NCI-H1436 treated with DMSO at 0.1 percent for 48 hours (cell line): ENCODE results near the gene MIA.
"Not testable (repeated sequence)": the region's sequence is repeated elsewhere in the genome, so short reads cannot be mapped to it uniquely, and the experiment has no call there.

Source experiments
- DNase-seq: peaks from one replicate; lab custom pipeline; 2025; lab: John Stamatoyannopoulos, UW

The MIA gene

DNA sequence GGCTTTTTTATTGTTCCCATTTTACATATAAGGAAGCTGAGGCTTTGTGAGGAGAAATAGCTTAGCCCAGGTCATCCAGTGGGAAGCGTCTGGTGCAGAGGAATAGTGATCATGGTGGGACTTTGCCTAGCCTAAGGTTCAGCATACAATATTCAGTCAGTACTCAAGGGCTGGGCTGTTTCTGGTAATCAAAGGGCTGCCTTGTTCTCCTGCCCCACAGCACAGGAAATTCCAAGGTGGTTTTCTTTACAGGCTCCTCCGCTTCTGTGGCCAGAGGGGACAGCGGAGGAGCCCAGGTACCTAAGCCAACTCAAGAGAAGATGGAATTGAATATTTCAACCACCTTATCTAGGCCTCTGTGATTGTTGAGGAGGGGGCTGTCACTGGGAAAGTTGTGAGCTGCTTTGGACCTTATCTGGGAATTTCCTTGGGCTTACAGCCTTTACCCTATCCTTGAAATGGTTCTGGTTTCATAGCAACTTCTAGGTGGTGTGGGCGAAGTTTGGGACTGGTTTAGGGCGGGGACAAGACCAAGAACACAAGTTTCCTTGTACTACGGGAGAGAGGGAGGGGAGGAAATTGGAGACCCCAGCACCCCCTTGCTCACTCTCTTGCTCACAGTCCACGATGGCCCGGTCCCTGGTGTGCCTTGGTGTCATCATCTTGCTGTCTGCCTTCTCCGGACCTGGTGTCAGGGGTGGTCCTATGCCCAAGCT, at the start of gene MIA:
TSS of gene MIA (plus strand) at position 606 of the 716 bp plus-strand sequence. CDS start at position 628, 22 bp downstream.
- no peak for DNase-seq

DNA sequence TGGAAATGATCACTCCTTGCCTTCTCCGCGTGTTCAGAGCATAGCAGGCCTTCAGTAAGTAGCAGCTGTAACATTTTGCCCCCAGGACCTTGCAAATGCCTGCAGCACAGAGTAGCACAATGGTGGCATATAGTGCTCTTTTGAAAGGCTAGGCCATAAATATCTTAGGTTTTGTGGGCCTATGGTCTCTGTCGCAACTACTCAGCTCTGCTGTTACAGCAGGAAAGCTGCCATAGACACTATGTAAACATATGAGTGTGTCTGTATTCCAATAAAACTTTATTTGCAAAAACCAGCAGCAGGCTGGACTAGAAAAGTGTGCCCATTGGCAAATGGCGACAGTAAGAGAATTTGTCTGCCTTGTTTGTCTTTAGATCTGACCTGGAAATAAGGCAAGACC, 49.0 kb upstream of the MIA start:
- no peak for DNase-seq

DNA sequence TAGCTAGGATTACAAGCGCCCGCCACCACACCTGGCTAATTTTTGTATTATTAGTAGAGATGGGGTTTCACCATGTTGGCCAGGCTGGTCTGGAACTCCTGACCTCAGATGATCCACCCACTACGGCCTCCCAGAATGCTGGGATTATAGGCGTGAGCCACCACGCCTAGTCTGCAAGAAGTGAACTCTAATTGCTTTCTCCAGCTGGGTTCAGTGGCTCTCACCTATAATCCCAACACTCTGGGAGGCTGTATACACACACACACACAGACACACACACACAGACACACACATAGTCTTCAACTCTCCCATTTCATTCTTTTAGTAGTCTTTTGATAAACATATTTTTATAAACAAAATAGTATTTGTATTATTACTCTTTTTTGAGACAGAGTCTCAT, 45.3 kb upstream of the MIA start:
- not testable (repeated sequence) for DNase-seq

DNA sequence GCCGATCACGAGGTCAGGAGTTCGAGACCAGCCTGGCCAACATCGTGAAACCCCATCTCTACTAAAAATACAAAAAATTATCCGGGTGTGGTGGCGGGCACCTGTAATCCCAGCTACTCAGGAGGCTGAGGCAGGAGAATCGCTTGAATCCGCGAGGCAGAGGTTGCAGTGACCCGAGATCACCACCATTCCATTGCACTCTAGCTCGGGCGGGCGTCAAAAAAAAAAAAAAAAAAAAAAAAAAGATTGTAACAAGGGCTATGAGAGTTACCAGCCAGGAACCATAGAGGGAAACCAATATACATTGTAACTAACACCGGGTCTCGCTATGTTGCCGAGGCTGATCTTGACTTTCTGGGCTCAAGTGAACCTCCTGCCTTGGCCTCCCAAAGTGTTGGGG, 43.0 kb upstream of the MIA start:
- DNase-seq: not testable (repeated sequence)

DNA sequence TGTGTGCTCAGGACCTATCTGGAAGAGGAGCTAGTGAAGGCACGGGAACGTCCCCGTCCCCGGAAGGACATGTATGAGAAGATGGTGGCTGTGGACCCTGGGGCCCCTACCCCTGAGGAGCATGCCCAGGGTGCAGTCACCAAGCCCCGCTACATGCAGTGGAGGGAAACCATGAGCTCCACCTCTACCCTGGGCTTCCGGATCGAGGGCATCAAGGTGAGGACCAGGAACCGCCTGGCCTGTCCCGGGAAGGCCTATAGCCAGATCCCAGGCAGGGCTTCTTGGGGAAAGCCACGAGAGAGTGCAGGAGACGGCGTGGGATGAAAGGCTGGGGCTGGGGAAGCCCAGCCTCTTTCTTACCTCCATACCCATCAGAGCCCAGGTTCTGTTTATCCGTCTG, 42.2 kb upstream of the MIA start:
- DNase-seq: no peak

DNA sequence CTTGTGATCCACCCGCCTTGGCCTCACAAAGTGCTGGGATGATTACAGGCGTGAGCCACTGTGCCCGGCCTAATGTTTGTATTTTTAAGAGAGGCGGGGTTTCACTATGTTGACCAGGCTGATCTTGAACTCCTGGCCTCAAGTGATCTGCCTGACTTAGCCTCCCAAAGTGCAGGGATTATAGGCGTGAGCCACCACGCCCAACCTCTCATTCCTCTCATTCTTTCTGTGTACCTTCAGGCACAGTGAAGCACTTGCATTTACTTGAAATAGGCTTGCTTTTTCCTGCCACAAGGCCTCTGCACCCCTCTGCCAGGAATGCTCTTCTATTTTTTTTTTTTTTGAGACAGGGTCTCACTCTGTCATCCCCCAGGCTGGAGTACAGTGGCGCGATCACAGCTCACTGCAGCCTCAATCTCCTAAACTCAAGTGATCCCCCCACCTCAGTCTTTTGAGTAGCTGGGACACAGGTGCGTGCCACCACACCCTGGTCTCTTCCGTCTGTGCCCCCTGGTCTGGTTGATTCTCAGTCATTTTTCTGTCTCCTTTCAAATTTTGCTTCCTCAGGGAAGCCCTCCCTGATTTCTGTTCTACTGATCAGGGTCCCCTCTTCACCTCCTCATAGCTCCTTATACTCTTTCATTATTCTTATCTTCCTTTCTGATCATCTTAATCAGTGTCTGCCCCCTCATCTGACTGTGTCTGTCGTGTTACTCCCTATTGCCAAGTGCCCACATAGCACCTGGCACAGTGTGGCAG, 40.1 kb upstream of the MIA start:
- no peak for DNase-seq

DNA sequence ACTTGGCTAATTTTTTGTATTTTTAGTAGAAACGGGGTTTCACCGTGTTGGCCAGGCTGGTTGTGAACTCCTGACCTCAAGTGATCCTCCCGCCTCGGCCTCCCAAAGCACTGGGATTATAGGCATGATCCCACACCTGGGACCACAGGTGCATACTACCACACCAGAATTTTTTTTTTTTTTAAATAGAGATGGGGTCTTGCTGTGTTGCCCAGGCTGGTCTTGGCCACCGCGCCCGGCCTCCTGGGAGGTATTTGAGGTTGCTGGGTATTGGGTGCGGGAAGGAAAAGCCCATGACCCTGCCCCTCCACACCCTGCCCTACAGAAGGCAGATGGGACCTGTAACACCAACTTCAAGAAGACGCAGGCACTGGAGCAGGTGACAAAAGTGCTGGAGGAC, 38.7 kb upstream of the MIA start:
- no peak for DNase-seq

DNA sequence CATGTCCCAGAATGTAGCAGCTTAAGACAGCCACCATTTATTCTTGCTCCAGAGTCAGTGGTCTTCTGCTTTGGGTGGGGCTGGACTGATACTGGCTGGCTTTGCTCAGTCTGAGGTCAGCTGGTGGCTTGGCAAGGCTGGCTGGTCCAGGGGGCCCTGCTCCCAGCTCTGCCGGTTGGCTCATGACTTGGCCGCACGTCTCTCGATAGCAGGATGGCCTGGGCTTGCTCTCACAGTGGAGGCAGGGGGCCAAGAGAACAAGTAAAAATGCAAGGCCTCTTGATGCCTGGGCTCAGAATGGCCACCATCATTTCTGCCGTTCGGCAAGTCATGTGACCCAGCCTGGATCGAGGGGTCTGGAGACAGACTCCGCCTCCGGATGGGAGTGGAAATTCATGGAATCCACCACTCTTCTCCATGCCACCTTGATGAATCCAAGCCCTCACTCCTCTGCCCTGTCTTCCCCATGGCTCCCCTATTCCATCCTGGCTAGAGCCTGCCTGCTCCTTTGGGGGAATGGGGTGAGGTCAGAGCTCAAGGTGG, 38.1 kb upstream of the MIA start:
- no peak for DNase-seq

DNA sequence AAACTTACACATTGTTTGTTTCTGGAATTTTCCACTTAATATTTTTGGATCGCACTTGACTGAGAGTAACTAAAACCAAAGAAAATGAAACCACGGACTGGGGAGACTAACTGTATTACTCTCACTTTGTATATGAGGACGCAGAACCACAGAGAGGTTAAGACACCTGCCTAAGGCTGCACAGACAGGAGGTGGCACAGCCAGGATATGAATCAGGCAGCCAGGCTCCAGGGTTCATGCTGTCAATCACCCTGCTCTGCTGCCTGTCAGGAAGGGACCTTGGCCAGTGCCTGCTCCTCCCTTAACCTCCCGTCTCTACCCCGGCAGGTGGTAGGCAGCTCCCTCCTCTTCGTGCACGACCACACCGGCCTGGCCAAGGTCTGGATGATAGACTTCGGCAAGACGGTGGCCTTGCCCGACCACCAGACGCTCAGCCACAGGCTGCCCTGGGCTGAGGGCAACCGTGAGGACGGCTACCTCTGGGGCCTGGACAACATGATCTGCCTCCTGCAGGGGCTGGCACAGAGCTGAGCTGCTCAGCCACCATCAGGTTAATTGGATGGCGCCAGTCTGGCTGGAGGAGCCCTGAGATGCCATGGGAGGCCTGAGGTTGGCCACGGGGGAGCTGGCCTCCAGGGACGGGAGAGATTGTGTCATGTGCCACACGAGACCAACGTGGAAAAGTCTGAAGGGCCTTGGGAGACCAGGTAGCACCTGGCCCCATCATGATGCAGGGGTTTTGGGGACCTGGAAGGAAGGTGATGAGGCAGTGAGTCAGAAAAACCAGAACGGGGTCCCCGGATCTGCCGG, 36.1 kb upstream of the MIA start:
- no peak for DNase-seq

DNA sequence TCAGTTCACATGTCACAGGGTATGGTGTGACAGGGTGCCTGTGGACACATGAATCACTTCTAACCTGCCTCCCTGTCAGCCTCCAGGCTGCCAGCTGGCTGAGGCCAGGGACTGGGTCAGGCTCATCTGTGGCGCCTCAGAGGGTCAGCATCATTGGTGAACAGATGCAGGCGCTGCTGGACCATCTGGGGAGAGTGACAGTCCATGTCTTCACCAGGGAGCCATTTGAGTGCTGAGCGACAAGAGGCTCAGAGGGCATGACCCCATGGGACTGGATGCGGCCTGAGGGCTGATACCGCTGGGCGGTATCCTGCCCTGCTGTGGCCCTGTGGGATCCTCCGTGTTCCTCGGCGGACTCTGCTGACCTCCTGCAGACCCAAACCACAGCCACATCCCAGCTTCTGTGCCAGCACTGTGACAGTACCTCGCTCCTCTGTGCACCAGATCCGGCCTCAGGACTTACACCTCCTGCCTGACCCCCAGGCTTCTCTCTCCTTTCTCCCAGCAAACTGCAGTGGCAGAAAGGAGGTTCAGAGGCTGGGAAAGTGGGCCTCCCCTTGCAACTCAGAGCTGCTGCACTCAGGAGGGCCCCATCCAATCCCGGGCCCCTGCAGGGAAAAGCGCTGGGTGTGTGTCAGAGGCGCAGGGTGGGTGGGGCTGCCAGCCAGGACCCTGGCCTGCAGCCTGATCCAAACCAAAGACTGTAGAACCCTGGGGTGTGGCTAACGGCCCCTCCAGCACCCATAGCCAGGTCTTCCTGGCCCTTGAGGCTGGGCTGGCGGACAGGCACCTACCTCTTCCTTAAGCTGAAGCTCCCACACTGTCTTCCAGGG, 35.2 kb upstream of the MIA start:
- DNase-seq: no peak

DNA sequence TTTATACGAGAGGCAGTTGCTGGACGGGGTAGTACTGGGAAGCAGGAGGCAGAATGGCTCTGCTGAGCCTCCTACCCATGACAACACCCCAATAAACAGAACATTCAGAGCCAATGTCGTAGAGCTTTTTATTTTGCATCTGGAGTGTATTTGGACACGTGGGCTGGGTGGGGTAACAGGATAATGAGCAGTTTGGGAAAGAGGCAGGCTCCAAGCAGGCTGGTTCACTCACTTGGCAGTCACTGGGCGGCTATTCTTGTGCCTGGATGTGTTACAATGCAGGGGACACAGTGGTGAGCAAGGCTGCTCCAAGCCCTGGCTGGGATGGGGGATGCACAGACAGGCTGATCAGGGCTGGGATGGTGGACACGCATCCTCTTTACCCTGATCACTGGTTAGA, 34.6 kb upstream of the MIA start:
- DNase-seq: no peak

DNA sequence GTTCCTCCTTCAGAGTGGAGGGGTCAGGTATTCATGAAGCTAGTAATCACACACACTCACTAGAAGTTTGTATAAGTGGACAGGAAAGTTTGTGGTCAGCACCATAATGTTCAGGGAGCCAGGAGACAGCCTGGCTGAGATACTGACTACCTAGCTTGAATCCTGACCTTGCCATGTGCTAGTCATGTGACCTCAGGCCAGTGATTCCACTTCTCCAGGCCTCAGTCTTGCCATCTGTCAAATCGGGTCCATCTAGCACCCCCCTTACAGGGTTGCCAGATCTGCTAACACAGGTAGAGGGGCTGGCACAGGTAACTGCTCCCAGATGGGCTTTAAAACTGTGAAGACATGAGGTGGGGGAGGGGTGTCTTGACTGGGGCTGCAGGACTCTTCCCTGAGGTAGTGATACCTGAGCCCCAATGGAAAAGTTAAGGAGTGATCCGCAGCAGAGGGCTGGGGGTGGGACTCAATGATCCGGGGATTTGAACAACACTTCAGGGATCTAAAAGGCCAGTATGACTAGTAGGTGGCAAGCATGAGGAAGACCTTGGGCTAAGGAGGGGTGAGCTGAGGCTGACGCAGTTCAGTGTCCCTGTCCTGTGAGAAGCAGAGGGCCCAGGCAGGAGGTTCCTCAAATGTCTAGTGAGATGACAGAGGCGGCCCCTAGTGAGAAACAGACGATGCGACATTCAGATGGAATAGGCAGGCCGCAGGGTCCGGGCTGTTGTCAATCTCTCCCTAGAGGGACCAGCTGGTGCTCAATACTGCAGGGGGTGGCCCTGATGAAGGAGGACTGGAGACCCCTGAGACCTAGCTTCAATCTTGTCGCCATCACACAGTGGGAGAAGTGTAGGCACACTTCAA, 33.6 kb upstream of the MIA start:
- no peak for DNase-seq

DNA sequence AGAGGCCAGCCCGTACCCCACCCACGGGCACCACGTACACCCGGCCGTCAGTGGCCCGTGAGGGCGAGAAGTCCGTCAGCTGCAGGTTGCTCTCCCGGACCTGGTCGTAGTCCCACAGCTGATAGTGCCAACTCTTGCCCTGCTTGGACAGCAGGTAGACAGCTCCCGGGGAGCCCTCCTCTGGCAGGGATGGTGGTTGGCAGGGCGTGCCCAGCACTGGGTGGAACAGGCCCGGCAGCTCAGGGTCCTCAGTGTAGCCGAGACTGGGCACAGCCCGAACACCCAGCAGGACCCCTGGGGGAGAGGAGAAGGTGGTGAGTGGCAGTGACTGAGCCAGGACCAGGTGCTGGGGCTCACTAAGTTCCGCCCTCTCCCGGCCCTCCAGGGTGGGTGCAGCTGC, 32.8 kb upstream of the MIA start:
- DNase-seq: no peak

DNA sequence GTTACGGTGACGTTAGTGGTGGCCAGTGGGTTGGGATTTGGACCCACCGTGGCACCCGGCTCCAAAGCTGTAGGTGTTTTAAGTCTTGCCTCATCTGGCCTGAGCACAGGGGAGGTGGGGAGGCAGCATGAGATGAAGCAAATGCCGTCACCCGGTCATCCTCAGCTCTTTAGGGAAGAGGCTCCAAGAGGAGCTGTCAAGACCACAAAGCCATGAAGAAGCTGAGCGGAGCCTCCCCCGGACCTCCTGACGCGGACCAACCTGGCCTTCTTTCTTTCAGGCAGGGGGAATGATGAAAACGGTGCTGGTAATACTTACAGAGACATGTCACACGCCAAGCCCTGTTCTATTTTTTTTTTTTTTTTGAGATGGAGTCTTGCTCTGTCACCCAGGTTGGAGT, 32.4 kb upstream of the MIA start:
- no peak for DNase-seq

DNA sequence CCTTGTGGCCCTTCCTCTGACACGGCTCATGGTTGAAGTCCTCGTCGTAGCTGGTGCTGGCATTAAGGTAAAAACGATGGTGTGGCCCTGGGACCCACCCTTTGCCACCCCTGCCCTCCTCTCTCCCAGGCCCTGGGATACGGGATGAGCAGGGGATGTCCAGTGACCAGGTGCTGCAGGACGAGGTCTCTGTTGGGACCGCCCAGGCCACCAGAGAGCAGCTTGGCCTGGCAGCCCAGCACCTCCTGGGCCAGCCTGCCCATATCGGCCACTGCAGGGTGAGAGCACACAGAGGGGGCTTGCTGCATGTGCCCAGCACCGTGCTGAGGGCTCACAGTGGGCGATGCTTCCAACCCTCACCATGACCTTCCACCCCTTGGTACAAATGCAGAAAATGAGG, 31.4 kb upstream of the MIA start:
- no peak for DNase-seq

DNA sequence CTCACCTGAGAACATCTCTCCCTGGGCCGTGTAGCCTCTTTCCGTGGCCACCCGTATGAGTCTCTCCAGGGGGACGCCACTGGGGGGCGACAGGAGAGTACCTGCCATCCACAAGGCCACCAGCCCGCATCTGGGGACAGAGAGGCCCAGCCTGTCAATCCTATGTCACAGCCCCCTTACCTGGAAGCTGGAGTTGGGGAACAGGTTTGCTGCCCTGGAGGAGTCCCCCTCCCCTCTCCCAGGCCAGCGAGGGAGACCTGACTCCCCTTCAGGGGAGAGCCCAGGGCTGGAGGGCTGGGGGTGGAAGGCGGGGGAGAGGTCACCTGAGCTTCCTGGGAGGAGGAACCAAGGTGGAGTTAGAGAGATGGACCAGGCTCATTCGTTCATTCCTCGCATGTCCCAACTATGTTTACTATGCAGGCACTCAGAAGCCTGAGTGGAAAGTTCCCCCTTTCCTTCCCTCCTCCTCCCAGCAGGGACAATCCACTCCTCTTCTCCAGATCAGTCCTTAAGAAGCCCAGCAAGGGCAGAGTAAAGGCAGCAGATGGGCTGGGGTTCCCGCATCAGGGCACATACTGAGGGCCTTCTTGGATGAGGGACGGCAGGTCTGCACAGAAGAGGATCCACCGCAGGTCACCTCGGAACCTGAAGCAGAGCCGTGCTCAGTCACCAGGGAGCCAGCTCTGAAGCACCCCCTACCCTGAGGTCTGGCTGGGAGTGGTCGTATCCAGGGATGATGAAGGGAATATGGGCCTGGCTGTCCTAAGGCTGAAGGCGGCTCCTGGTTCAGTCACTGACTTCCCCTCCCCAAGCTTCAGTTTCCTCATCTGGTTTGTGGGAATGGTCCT, 30.5 kb upstream of the MIA start:
- no peak for DNase-seq

DNA sequence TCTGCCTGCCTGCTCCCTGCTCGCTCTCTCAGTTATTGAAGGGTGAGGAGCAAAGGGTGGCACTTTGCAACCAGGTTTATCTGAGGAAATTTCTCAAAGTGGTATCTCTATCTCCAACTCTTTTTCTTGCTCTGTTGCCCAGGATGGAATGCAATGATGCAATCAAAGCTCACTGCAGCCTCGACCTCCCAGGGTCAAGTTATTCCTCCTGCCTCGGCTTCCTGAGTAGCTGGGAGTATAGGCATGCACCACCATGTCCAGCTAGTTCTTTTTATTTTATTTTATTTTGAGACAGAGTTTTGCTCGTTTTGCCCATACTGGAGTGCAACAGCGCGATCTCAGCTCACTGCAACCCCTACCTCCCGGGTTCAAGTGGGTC, 29.9 kb upstream of the MIA start:
- no peak for DNase-seq

DNA sequence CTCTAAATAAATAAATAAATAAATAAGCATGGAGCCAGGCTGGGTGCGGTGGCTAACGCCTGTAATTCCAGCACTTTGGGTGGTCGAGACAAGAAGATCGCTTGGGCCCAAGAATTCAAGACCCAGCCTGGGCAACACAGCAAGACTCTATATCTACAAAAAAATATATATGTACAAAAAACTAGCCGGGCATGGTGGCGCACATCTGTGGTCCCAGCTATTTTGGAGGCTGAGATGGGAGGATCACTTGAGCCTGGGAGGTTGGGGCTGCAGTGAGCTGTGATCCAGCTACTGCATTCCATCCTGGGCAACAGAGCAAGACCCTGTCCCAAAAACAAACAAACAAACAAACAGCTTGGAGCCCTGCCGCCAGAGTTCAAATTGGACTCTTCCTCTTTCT, 27.8 kb upstream of the MIA start:
- DNase-seq: no peak

DNA sequence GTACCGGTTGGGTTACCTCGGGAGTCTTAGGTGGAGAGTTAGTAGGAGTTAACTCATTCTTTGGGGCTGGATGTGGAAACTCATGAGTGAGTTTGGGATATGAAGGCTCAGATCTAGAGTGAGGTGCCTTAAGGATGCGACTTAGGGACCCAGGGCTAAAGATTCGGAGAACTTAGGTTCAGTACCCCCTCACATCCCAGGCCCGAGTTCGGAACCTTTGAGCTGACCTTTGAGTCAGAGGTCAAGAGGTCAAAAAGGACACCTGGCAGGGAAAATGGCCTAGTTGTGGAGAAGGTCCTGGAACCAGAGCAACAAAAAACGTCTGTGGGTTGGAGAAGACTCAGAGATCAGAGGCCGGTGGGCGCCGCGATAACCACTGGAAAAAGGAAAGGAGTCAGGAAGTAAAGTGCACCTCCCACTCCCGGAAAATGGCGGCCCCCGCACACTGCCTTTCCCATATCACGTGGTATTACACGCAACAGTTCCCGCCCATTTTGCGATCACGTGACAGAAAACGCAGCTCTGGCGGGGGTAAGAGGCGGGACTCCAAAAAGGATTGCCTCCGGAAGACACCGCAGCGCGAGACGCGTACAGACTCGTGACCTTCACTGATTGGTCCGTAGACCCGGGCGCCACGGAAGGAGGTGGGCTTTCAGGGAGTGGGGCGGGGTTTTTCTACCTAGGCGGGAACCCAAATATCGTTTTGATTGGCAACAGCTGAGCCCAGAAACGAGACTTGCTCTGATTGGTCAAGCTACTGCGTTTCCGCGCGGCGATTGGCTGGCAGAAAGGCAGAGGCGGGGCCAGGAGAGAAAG, 25.1 kb upstream of the MIA start, which contains the start of gene ACTMAP:
TSS of gene ACTMAP (minus strand) at position 420 of the 816 bp plus-strand sequence. CDS start 674 bp downstream, outside the sequence.
- peak; percentile 98 for DNase-seq
